Measurements from ENCODE around the gene FBXL16.

- TF ChIP-seq CTCF (IDR thresholded peaks at IDR 0.05; ENCODE audit: low read depth, low read length, missing input control) (no peak), RAD21 (IDR thresholded peaks at IDR 0.05) (no peak), SP1 (IDR thresholded peaks at IDR 0.05) (no peak), RXRA (IDR thresholded peaks at IDR 0.05) (no peak), ATF3 (IDR thresholded peaks at IDR 0.05) (no peak), MAX (IDR thresholded peaks at IDR 0.05) (no peak), ZBTB33 (IDR thresholded peaks at IDR 0.05) (no peak), TAF1 (conservative IDR thresholded peaks at IDR 0.05) (no peak), REST (IDR thresholded peaks at IDR 0.05) (no peak), EGR1 (IDR thresholded peaks at IDR 0.05; ENCODE audit: low read depth in 2 of 2) (no peak), YY1 (IDR thresholded peaks at IDR 0.05) (no peak), HNF4A (conservative IDR thresholded peaks at IDR 0.05) (no peak), GABPA (IDR thresholded peaks at IDR 0.05 in 1 of 2, conservative IDR thresholded peaks at IDR 0.05 in 1 of 2) (no peak)
These were observed 21.8 kb upstream of the FBXL16 start for GRCh38 chr16:727291-727977.

Measured in liver (tissue), 3 donors.